Measurements from ENCODE around the gene MRM2. TPM values are rescaled to one million over a fixed set of nuclear protein-coding genes. Genes with fewer than 3 reads are reported as not detected.

MRM2 gene
- total RNA-seq, 2 experiments from 2014 or later = 45.1 to 52.3 TPM

DNA sequence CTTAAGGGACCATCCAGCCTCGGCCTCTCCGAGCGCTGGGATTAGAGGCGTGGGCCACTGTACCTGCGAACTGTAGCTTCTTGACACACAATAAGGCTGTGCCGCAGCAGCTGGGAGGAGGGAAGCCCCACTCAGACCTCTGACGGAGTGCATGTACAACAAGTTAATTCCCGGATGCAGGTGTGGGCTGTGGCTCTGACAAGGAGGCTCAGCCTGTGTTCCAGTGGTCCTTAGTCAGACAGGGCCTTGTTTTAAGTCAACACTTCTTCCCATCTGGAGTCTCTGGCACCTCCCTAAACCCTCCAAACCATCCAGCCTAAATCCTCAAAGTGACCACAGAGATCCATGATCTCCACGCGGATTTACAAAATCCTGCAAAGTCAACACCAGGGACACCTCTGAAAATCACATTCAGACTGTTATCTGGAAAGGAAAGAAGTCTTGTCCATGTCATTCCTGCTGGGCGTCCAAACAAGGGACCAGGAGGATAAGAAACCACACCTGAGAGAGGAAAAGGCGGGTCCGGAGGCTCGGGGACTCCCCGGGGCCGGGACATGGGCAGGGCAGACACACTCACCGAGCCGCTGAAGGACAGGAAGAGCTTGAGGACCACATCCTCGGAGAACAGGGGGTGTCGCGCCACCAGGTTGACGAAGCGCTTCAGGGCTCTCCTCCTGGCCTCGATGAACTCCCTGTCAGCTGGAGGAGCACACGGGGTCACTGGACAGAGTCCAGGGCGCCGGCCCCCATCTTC lies 29.4 kb upstream of the MRM2 start:
- no peaks in the 10 kb centered on the region for H3K9me3 ChIP-seq (ENCODE audit: low read length)
- no peak overlapping the region for H2AFZ ChIP-seq (ENCODE audit: low read length)
- H3K4me1 ChIP-seq (ENCODE audit: insufficient read depth, low read length, poor library complexity, severe bottlenecking) = no peaks in the 10 kb centered on the region
- DNase-seq (ENCODE audit: low spot score) = no peak
- BruUV-seq (replicated peaks) = no TSS peak
- no peaks in the 10 kb centered on the region for H4K20me1 ChIP-seq (ENCODE audit: insufficient read depth, low read length)
- intact Hi-C loops (cut with micrococcal nuclease; ENCODE audit: unreplicated experiment) = no loop called here
- no peak overlapping the region for H3K27ac ChIP-seq (ENCODE audit: low read depth, low read length, poor library complexity, severe bottlenecking)
- H3K79me2 ChIP-seq (ENCODE audit: insufficient read depth, low read depth, low read length) = no peaks in the 10 kb centered on the region
- no peak for TF ChIP-seq CTCF (conservative IDR thresholded peaks at IDR 0.05; ENCODE audit: low read length)
- no peak for TF ChIP-seq EZH2phosphoT487 (IDR thresholded peaks at IDR 0.05; ENCODE audit: borderline replicate concordance, low read depth, low read length)
- H3K4me2 ChIP-seq (ENCODE audit: low read length) = no peak overlapping the region
- peaks cover 20% of the 10 kb centered on the region for H3K36me3 ChIP-seq (ENCODE audit: insufficient read depth, low read length)
- CTCF ChIA-PET (ENCODE audit: unreplicated experiment) = no interaction called here
- POLR2A ChIA-PET = no interaction called here
- no peaks in the 10 kb centered on the region for H3K9me2 ChIP-seq (ENCODE audit: insufficient read depth, low read length)
- no peak overlapping the region for H3K4me3 ChIP-seq (ENCODE audit: low read depth, low read length, poor library complexity, severe bottlenecking)

DNA sequence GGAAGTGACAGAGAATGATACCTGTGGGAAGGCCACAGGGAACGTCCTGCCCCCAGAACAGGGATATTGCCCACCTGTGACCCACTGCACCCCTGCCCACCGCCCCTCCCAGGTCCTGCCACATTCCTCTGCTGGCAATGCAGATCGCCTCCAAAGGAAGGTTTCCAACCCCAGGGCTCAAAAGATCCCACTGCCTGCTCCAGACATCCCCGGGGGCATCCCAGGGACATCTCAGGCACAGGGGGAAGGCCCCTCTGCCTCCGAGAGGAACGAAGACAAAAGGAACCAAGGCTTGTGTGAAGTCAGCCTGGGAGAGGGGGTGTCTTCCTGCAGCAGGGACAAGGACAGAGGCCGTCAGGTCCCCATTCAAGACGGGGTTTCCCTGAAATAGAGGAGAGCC lies 28.5 kb upstream of the MRM2 start:
- CTCF ChIA-PET (ENCODE audit: unreplicated experiment) = no interaction called here
- Histone ChIP-seq H3K9me2 (ENCODE audit: insufficient read depth, low read length) (no peaks in the 10 kb centered on the region), H3K4me2 (ENCODE audit: low read length) (no peak overlapping the region), H3K79me2 (ENCODE audit: insufficient read depth, low read depth, low read length) (no peaks in the 10 kb centered on the region), H3K36me3 (ENCODE audit: insufficient read depth, low read length) (peaks cover 20% of the 10 kb centered on the region), H4K20me1 (ENCODE audit: insufficient read depth, low read length) (no peaks in the 10 kb centered on the region), H3K9me3 (ENCODE audit: low read length) (no peaks in the 10 kb centered on the region), H3K27ac (ENCODE audit: low read depth, low read length, poor library complexity, severe bottlenecking) (no peak overlapping the region), H3K4me3 (ENCODE audit: low read depth, low read length, poor library complexity, severe bottlenecking) (no peak overlapping the region), H2AFZ (ENCODE audit: low read length) (no peak overlapping the region), H3K4me1 (ENCODE audit: insufficient read depth, low read length, poor library complexity, severe bottlenecking) (no peaks in the 10 kb centered on the region)
- intact Hi-C loops (cut with micrococcal nuclease; ENCODE audit: unreplicated experiment) = no loop called here
- BruUV-seq (replicated peaks) = no TSS peak
- no peak for TF ChIP-seq CTCF (conservative IDR thresholded peaks at IDR 0.05; ENCODE audit: low read length)
- no peak for TF ChIP-seq EZH2phosphoT487 (IDR thresholded peaks at IDR 0.05; ENCODE audit: borderline replicate concordance, low read depth, low read length)
- no peak for DNase-seq (ENCODE audit: low spot score)
- POLR2A ChIA-PET = no interaction called here

DNA sequence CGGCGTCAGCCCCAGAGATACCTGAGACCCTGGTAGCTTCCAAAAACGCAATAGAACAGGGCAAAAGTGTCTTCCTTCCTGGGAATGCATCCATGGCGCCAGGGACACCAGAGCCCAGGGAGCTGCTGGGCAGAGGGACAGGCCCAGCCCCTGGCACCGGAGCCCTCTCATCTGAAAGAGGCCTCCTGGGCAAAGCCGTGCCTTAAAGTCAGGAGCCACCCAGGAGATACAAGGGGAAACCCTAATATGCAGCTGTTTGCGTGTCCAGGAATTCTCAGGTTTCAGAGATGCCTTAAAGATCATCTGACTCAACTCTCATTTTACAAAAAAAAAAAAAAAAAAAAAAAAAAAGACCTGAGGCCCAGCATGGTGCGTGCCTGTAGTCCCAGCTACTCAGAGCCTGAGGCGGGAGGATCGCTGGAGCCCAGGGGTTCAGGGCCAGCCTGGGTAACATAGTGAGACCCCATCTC lies 28.0 kb upstream of the MRM2 start:
- POLR2A ChIA-PET = no interaction called here
- intact Hi-C loops (cut with micrococcal nuclease; ENCODE audit: unreplicated experiment) = no loop called here
- H3K4me2 ChIP-seq (ENCODE audit: low read length) = no peak overlapping the region

More for the DNA sequence above, 28.0 kb upstream of the MRM2 start:
- Histone ChIP-seq H3K9me2 (ENCODE audit: insufficient read depth, low read length) (no peaks in the 10 kb centered on the region), H3K4me3 (ENCODE audit: low read depth, low read length, poor library complexity, severe bottlenecking) (no peak overlapping the region), H3K27ac (ENCODE audit: low read depth, low read length, poor library complexity, severe bottlenecking) (no peak overlapping the region), H3K36me3 (ENCODE audit: insufficient read depth, low read length) (peaks cover 20% of the 10 kb centered on the region), H2AFZ (ENCODE audit: low read length) (no peak overlapping the region), H3K4me1 (ENCODE audit: insufficient read depth, low read length, poor library complexity, severe bottlenecking) (no peaks in the 10 kb centered on the region), H3K9me3 (ENCODE audit: low read length) (no peaks in the 10 kb centered on the region), H3K79me2 (ENCODE audit: insufficient read depth, low read depth, low read length) (no peaks in the 10 kb centered on the region), H4K20me1 (ENCODE audit: insufficient read depth, low read length) (no peaks in the 10 kb centered on the region)
- DNase-seq (ENCODE audit: low spot score) = no peak
- no peak for TF ChIP-seq EZH2phosphoT487 (IDR thresholded peaks at IDR 0.05; ENCODE audit: borderline replicate concordance, low read depth, low read length)
- TF ChIP-seq CTCF (conservative IDR thresholded peaks at IDR 0.05; ENCODE audit: low read length) = no peak
- BruUV-seq (replicated peaks) = no TSS peak
- CTCF ChIA-PET (ENCODE audit: unreplicated experiment) = no interaction called here

Measured in OCI-LY7 (cell line).